Common myeloid progenitor, CD34-positive (primary cell): ENCODE results near the gene MYO16.

Experiments used
- CTCF ChIA-PET: fragments of 350-600 bp; sonication (Branson Sonifier 250); formaldehyde crosslinking; loops from one replicate; lab custom pipeline; 2021; ENCODE audit warnings: antibody characterized with exemption; lab: Charles Lee
- POLR2A ChIA-PET: fragments of 350-600 bp; sonication (Branson Sonifier 250); formaldehyde crosslinking; loops from one replicate; lab custom pipeline; 2021; ENCODE audit warnings: antibody characterized with exemption; lab: Charles Lee
- DNase-seq, 3 donors: peaks; one replicate each; pipeline versions ENCODE4 v3.0.0 to v3.0.0-alpha.2; 2013
- H3K27ac ChIP-seq, 2 experiments: 1 replicate in 1 of 2; 2 replicates in 1 of 2; pipeline ENCODE4 v1.7.0; 2013; ENCODE audit warnings: inconsistent platforms in 2 of 2, low read length in 2 of 2, mild to moderate bottlenecking in 2 of 2, low read depth in 1 of 2, moderate library complexity in 1 of 2; ENCODE audit not compliant: severe bottlenecking in 2 of 2, insufficient read depth in 1 of 2, poor library complexity in 1 of 2
- H3K27me3 ChIP-seq, 5 experiments: replicated peaks in 2 of 5; 1 replicate in 3 of 5; 2 replicates in 2 of 5; pipeline versions ENCODE4 v1.6.1 to v1.7.0; 2013; ENCODE audit warnings: low read length in 4 of 5, mild to moderate bottlenecking in 2 of 5, moderate library complexity in 2 of 5, inconsistent platforms in 1 of 5; ENCODE audit not compliant: insufficient read depth in 5 of 5, control insufficient read depth in 4 of 5
- H3K36me3 ChIP-seq, 4 experiments: 1 replicate in 2 of 4; 2 replicates in 2 of 4; pipeline versions ENCODE4 v1.6.1 to v1.7.0; 2013; ENCODE audit warnings: low read length in 3 of 4, control low read depth in 1 of 4, mild to moderate bottlenecking in 1 of 4; ENCODE audit not compliant: control insufficient read depth in 4 of 4, insufficient read depth in 4 of 4
- H3K4me1 ChIP-seq, 4 experiments: 1 replicate in 3 of 4; 2 replicates in 1 of 4; pipeline versions ENCODE4 v1.6.1 to v1.7.1; 2013; ENCODE audit warnings: low read length in 3 of 4, mild to moderate bottlenecking in 3 of 4, control low read depth in 1 of 4, inconsistent platforms in 1 of 4, moderate library complexity in 1 of 4; ENCODE audit not compliant: control insufficient read depth in 4 of 4, insufficient read depth in 4 of 4; ENCODE audit errors: control extremely low read depth in 1 of 4
- H3K4me3 ChIP-seq, 7 experiments: 1 replicate in 4 of 7; 2 replicates in 3 of 7; pipeline versions ENCODE4 v1.5.1 to v1.7.0; 2013; ENCODE audit warnings: mild to moderate bottlenecking in 7 of 7, low read length in 6 of 7, moderate library complexity in 6 of 7, inconsistent platforms in 2 of 7, low read depth in 2 of 7, control low read depth in 1 of 7; ENCODE audit not compliant: insufficient read depth in 4 of 7, control insufficient read depth in 1 of 7; ENCODE audit errors: extremely low read depth in 1 of 7
- H3K9me3 ChIP-seq, 5 experiments: 1 replicate in 4 of 5; 2 replicates in 1 of 5; pipeline versions ENCODE4 v1.6.1 to v1.7.1; 2013; ENCODE audit warnings: low read length in 4 of 5, mild to moderate bottlenecking in 2 of 5, inconsistent platforms in 1 of 5, low read depth in 1 of 5, moderate library complexity in 1 of 5; ENCODE audit not compliant: control insufficient read depth in 4 of 5, insufficient read depth in 2 of 5; ENCODE audit errors: control extremely low read depth in 1 of 5
- WGBS: methylation state at CpG from one replicate; pipeline ENCODE4 v1.1.5; 2013; ENCODE audit not compliant: insufficient coverage; 5-methylcytosine and 5-hydroxymethylcytosine counted together

The MYO16 gene

DNA sequence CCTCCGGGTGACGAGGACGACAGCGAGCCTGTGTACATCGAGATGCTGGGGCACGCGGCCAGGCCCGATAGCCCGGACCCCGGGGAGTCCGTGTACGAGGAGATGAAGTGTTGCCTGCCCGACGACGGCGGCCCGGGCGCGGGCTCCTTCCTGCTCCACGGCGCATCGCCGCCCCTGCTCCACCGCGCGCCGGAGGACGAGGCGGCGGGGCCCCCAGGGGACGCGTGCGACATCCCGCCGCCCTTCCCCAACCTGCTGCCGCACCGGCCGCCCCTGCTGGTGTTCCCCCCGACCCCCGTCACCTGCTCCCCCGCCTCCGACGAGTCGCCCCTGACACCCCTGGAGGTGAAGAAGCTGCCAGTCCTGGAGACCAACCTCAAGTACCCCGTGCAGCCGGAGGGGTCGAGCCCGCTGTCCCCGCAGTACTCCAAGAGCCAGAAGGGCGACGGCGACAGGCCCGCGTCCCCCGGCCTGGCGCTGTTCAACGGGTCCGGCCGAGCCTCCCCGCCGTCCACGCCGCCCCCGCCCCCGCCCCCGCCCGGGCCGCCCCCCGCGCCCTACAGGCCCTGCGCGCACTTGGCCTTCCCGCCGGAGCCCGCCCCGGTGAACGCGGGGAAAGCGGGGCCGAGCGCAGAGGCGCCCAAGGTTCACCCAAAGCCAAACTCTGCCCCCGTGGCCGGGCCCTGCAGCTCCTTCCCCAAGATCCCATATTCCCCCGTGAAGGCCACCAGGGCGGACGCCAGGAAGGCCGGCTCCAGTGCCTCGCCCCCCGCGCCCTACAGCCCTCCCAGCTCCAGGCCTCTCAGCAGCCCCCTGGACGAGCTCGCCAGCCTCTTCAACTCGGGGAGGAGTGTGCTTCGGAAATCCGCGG is 511.3 kb downstream of the MYO16 start:
- ChIA-PET POLR2A (no interaction called here), CTCF (no interaction called here)
- H3K4me1 ChIP-seq = peaks cover 0 to 5% (median 0%) of the 10 kb centered on the region in 4 experiments
- peaks cover 0 to 36% (median 22%) of the 10 kb centered on the region in 5 experiments for H3K27me3 ChIP-seq
- H3K36me3 ChIP-seq = no peaks in the 10 kb centered on the region
- peak overlapping the region in 3 of 7 experiments; percentile 5 to 19 (median 16) for H3K4me3 ChIP-seq
- peak in 2 of 3 donors; percentile 21 to 40 for DNase-seq
- WGBS = 25% methylated on average over 65 of the region's 97 CpGs
- H3K9me3 ChIP-seq = peaks cover 0 to 12% (median 8%) of the 10 kb centered on the region in 5 experiments
- H3K27ac ChIP-seq = no peak overlapping the region

DNA sequence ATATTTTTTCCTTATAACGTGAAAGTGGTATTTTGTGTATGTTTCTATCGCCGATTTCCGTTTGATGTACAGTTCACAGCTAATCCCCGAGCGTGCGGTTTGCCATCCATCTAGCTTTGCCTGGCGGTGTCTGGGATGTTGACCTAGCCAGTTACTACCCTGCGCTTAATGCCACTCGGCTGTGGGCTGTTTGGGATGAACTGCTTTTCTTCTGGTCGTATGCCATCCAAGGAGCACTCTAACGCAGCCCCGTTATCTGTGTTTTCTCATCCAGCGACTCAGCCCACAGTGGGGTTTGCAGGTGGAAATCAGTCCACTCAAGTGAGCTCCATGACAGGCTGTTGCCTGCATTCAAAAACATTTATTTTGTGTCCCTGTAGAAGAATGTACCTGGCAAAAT is 512.3 kb downstream of the MYO16 start:
- CTCF ChIA-PET = no interaction called here
- no peak for DNase-seq
- WGBS = 99% methylated on average over 13 of the region's 14 CpGs
- Histone ChIP-seq H3K9me3 (peaks cover 0 to 12% (median 8%) of the 10 kb centered on the region in 5 experiments), H3K27ac (no peak overlapping the region), H3K36me3 (no peaks in the 10 kb centered on the region), H3K27me3 (peaks cover 0 to 36% (median 22%) of the 10 kb centered on the region in 5 experiments), H3K4me1 (peaks cover 0 to 5% (median 0%) of the 10 kb centered on the region in 4 experiments), H3K4me3 (no peak overlapping the region)
- POLR2A ChIA-PET = no interaction called here

- Histone ChIP-seq H3K27me3 (peaks cover 0 to 27% (median 16%) of the 10 kb centered on the region in 5 experiments), H3K36me3 (no peaks in the 10 kb centered on the region), H3K4me3 (no peak overlapping the region), H3K9me3 (peaks cover 0 to 4% (median 3%) of the 10 kb centered on the region in 5 experiments), H3K4me1 (peaks cover 0 to 5% (median 0%) of the 10 kb centered on the region in 4 experiments), H3K27ac (no peak overlapping the region)
- WGBS = 61% methylated on average over 3 of the region's 5 CpGs
- no peak for DNase-seq
- ChIA-PET CTCF (interaction anchor here (1.1 to 2.0 kb wide), 3 partner anchors 12 to 640 kb away, joined by 3 to 4 read pairs (median 3); no protein-coding TSS in a partner anchor), POLR2A (no interaction called here)
These were observed 515.5 kb downstream of the MYO16 start for GRCh38 chr13:109144693-109145437.

DNA sequence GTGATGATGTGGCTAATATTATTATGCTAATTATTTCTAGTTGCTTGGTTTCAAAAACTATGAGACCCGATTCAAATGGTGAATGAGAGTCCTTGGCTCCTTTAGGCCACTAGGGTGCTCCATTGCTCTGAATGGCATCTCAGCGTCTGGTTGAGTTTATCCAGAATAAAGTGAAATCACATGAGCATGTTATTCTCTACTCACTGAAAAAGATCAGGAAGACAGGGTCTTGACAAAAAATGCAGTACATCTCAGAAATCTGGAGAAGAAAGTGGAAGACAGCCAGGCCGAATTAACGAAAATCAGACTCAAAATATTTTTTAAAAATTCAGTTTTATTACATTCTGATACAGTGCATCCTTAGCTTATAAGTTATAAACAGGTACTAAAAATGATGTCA is 516.2 kb downstream of the MYO16 start:
- Histone ChIP-seq H3K4me1 (no peaks in the 10 kb centered on the region), H3K36me3 (no peaks in the 10 kb centered on the region), H3K27ac (no peak overlapping the region), H3K9me3 (no peaks in the 10 kb centered on the region), H3K27me3 (peaks cover 0 to 20% (median 12%) of the 10 kb centered on the region in 5 experiments), H3K4me3 (no peak overlapping the region)
- WGBS = 0% methylated on average over 1 of the region's 4 CpGs
- peak; percentile 42 to 62 (median 55) for DNase-seq
- POLR2A ChIA-PET = no interaction called here
- CTCF ChIA-PET = interaction anchor here (0.7 to 2.0 kb wide), 5 partner anchors 11 to 964 kb away, joined by 3 to 8 read pairs (median 4); no protein-coding TSS in a partner anchor

DNA sequence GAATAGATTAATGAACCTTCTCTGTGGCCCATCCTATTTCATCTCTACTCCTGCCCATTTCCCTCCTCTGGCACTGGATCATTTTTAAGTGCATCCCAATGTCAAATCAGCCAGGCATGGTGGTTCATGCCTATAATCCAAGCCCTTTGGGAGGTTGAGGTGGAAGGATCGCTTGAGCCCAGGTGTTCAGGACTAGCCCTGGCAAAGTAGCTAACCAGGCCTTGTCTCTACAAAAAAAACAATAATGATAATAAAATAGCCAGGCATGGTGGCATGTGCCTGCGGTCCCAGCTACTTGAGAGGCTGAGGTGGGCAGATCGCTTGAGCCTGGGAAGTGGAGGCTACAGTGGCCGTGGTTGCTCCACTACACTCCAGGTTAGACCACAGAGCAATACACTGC is 517.0 kb downstream of the MYO16 start:
- no peaks in the 10 kb centered on the region for H3K9me3 ChIP-seq
- DNase-seq = no peak
- ChIA-PET POLR2A (no interaction called here), CTCF (interaction anchor here (0.7 to 2.0 kb wide), 5 partner anchors 10 to 964 kb away, joined by 3 to 8 read pairs (median 4); no protein-coding TSS in a partner anchor)
- H3K27me3 ChIP-seq = peaks cover 0 to 13% (median 8%) of the 10 kb centered on the region in 5 experiments
- H3K4me3 ChIP-seq = no peak overlapping the region
- no peaks in the 10 kb centered on the region for H3K36me3 ChIP-seq
- H3K27ac ChIP-seq = no peak overlapping the region
- H3K4me1 ChIP-seq = no peaks in the 10 kb centered on the region
- no CpG with 5 or more reads among the region's 4 CpGs for WGBS

GRCh38 chr13:109146912-109147647 is 517.7 kb downstream of the MYO16 start:
- Histone ChIP-seq H3K27ac (no peak overlapping the region), H3K9me3 (no peaks in the 10 kb centered on the region), H3K4me3 (no peak overlapping the region), H3K27me3 (peaks cover 0 to 6% (median 4%) of the 10 kb centered on the region in 5 experiments), H3K36me3 (no peaks in the 10 kb centered on the region), H3K4me1 (no peaks in the 10 kb centered on the region)
- ChIA-PET CTCF (no interaction called here), POLR2A (no interaction called here)
- WGBS = 97% methylated on average over 11 of the region's 11 CpGs
- peak in 1 of 3 donors; percentile 29 for DNase-seq
